H1 (cell line): ENCODE measurements around the gene NRN1L. TPM values are rescaled to one million over a fixed set of nuclear protein-coding genes. Genes with fewer than 3 reads are reported as not detected.

Experiments
- polyA plus RNA-seq, 7 experiments: library from polyadenylated mRNA; depleted of rRNA in 3 of 7; stranded (reverse) in 5 of 7; unstranded in 2 of 7; fragments of >200 nt in 5 of 7; fragments of 200-250 nt in 2 of 7; gene quantifications; 1 replicate in 5 of 7; 2 replicates in 1 of 7; 4 replicates in 1 of 7; pipeline versions ENCODE4 v1.2.1 to v1.2.3, GENCODE V29; 2011 to 2013; ENCODE audit warnings: missing spikeins in 2 of 7, mixed read lengths in 2 of 7
- total RNA-seq: library from RNA; stranded (reverse); fragmentation: NEBNext Ultra II Directional; extraction: Animal tissue kit (Norgen Biotek cat#: 25700); gene quantifications from 2 replicates; pipeline ENCODE4 v1.2.1, GENCODE V29; 2021
- TF ChIP-seq, protein P1 (sequence below), 3 experiments: IDR thresholded peaks; 1 replicate in 2 of 3; 2 replicates in 1 of 3; pipeline versions ENCODE4 v1.5.1 to v1.6.1; 2011; ENCODE audit warnings: low read length in 3 of 3, mild to moderate bottlenecking in 3 of 3, inconsistent platforms in 2 of 3, low read depth in 1 of 3, moderate library complexity in 1 of 3; ENCODE audit not compliant: insufficient read depth in 1 of 3; ENCODE audit errors: control extremely low read depth in 1 of 3

Gene NRN1L
- total and polyA plus RNA-seq, 2 of the 8 experiments (the other 6 are each of a cell fraction or from before 2014, with no cell fraction given) = 4.1 to 35.2 TPM

DNA sequence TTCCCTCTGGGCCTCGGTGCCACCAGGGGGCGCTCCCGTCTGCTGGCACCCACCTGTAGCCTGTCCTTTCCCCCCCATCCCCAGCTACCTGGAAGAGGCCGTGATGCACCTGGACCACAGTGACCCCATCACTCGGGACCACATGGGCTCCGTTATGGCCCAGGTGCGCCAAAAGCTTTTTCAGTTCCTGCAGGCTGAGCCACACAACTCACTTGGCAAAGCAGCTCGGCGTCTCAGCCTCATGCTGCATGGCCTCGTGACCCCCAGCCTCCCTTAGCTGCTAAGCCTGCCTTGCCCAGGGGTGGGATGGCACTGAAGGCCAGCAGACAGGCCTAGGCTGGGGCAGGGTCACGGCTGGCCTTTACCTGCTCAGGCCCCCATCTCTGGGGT, 818 bp upstream of the NRN1L start (continued):
- TF ChIP-seq, protein P1, sequence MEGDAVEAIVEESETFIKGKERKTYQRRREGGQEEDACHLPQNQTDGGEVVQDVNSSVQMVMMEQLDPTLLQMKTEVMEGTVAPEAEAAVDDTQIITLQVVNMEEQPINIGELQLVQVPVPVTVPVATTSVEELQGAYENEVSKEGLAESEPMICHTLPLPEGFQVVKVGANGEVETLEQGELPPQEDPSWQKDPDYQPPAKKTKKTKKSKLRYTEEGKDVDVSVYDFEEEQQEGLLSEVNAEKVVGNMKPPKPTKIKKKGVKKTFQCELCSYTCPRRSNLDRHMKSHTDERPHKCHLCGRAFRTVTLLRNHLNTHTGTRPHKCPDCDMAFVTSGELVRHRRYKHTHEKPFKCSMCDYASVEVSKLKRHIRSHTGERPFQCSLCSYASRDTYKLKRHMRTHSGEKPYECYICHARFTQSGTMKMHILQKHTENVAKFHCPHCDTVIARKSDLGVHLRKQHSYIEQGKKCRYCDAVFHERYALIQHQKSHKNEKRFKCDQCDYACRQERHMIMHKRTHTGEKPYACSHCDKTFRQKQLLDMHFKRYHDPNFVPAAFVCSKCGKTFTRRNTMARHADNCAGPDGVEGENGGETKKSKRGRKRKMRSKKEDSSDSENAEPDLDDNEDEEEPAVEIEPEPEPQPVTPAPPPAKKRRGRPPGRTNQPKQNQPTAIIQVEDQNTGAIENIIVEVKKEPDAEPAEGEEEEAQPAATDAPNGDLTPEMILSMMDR (IDR thresholded peaks at IDR 0.05; ENCODE audit: control extremely low read depth in 1 of 3, insufficient read depth in 1 of 3, low read depth in 1 of 3, low read length in 3 of 3) = peak; percentile 87 to 94 (median 88)
